Common myeloid progenitor, CD34-positive (primary cell): ENCODE measurements around the gene MTFR2.

ENCODE experiments used
- CTCF ChIA-PET: fragments of 350-600 bp; sonication (Branson Sonifier 250); formaldehyde crosslinking; loops from one replicate; lab custom pipeline; 2021; ENCODE audit warnings: antibody characterized with exemption; lab: Charles Lee
- POLR2A ChIA-PET: fragments of 350-600 bp; sonication (Branson Sonifier 250); formaldehyde crosslinking; loops from one replicate; lab custom pipeline; 2021; ENCODE audit warnings: antibody characterized with exemption; lab: Charles Lee
- DNase-seq, 3 donors: peaks; one replicate each; pipeline versions ENCODE4 v3.0.0 to v3.0.0-alpha.2; 2013
- H3K27ac ChIP-seq, 2 experiments: 1 replicate in 1 of 2; 2 replicates in 1 of 2; pipeline ENCODE4 v1.7.0; 2013; ENCODE audit warnings: inconsistent platforms in 2 of 2, low read length in 2 of 2, mild to moderate bottlenecking in 2 of 2, low read depth in 1 of 2, moderate library complexity in 1 of 2; ENCODE audit not compliant: severe bottlenecking in 2 of 2, insufficient read depth in 1 of 2, poor library complexity in 1 of 2
- H3K27me3 ChIP-seq, 5 experiments: replicated peaks in 2 of 5; 1 replicate in 3 of 5; 2 replicates in 2 of 5; pipeline versions ENCODE4 v1.6.1 to v1.7.0; 2013; ENCODE audit warnings: low read length in 4 of 5, mild to moderate bottlenecking in 2 of 5, moderate library complexity in 2 of 5, inconsistent platforms in 1 of 5; ENCODE audit not compliant: insufficient read depth in 5 of 5, control insufficient read depth in 4 of 5
- H3K36me3 ChIP-seq, 4 experiments: 1 replicate in 2 of 4; 2 replicates in 2 of 4; pipeline versions ENCODE4 v1.6.1 to v1.7.0; 2013; ENCODE audit warnings: low read length in 3 of 4, control low read depth in 1 of 4, mild to moderate bottlenecking in 1 of 4; ENCODE audit not compliant: control insufficient read depth in 4 of 4, insufficient read depth in 4 of 4
- H3K4me1 ChIP-seq, 4 experiments: 1 replicate in 3 of 4; 2 replicates in 1 of 4; pipeline versions ENCODE4 v1.6.1 to v1.7.1; 2013; ENCODE audit warnings: low read length in 3 of 4, mild to moderate bottlenecking in 3 of 4, control low read depth in 1 of 4, inconsistent platforms in 1 of 4, moderate library complexity in 1 of 4; ENCODE audit not compliant: control insufficient read depth in 4 of 4, insufficient read depth in 4 of 4; ENCODE audit errors: control extremely low read depth in 1 of 4
- H3K4me3 ChIP-seq, 7 experiments: 1 replicate in 4 of 7; 2 replicates in 3 of 7; pipeline versions ENCODE4 v1.5.1 to v1.7.0; 2013; ENCODE audit warnings: mild to moderate bottlenecking in 7 of 7, low read length in 6 of 7, moderate library complexity in 6 of 7, inconsistent platforms in 2 of 7, low read depth in 2 of 7, control low read depth in 1 of 7; ENCODE audit not compliant: insufficient read depth in 4 of 7, control insufficient read depth in 1 of 7; ENCODE audit errors: extremely low read depth in 1 of 7
- H3K9me3 ChIP-seq, 5 experiments: 1 replicate in 4 of 5; 2 replicates in 1 of 5; pipeline versions ENCODE4 v1.6.1 to v1.7.1; 2013; ENCODE audit warnings: low read length in 4 of 5, mild to moderate bottlenecking in 2 of 5, inconsistent platforms in 1 of 5, low read depth in 1 of 5, moderate library complexity in 1 of 5; ENCODE audit not compliant: control insufficient read depth in 4 of 5, insufficient read depth in 2 of 5; ENCODE audit errors: control extremely low read depth in 1 of 5
- WGBS: methylation state at CpG from one replicate; pipeline ENCODE4 v1.1.5; 2013; ENCODE audit not compliant: insufficient coverage; 5-methylcytosine and 5-hydroxymethylcytosine counted together

Gene MTFR2

DNA sequence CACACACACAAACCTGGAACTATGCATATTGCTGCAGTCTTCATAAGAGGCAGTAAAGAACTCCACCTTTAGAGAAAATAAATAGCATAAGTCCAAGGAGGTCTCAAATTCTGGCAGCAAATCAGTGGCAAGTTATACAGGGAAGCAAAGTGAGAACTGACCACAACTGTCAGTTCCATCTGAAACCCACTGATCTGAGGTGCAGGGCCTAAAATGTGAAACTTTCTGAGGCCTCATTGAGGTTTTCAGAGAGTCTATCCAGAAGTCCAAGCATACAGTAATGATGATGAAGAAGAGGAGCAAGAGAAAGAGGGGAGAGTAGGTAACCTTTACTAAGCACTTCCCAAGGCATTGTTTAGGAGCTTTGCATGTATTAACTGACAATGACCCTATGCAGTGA, 36.3 kb downstream of the MTFR2 start:
- H3K9me3 ChIP-seq = no peaks in the 10 kb centered on the region
- no peaks in the 10 kb centered on the region for H3K4me1 ChIP-seq
- H3K27me3 ChIP-seq = no peaks in the 10 kb centered on the region
- DNase-seq = no peak
- no peak overlapping the region for H3K27ac ChIP-seq
- POLR2A ChIA-PET = no interaction called here
- H3K36me3 ChIP-seq = no peaks in the 10 kb centered on the region
- CTCF ChIA-PET = no interaction called here
- H3K4me3 ChIP-seq = no peak overlapping the region

DNA sequence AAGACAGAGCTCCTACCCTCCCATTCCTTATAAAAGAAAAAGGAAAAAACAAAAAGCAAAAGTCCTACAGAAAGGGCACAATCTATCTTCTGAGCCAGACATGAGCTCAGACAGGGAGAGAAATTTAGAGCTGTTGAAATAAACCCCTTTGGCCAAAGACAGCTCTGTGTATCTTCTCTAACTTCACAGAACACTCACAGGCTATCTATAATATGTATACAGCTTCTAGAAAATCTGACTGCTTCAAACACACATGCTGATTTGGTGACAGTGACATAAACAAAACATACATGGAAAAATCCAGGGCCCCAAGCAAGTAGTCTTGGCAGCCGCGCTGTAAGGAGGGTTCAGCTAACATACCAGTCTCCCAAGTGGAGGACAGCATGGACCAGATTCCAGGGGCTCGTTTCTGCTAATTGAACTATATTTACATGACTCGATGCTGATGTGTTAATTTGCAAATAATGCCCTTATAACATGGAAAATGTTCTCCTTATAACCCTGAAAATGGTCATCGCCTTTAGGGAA, 37.0 kb downstream of the MTFR2 start:
- CTCF ChIA-PET = no interaction called here
- no peaks in the 10 kb centered on the region for H3K27me3 ChIP-seq
- DNase-seq = no peak
- no peaks in the 10 kb centered on the region for H3K9me3 ChIP-seq
- H3K27ac ChIP-seq = no peak overlapping the region
- H3K4me1 ChIP-seq = no peaks in the 10 kb centered on the region
- no peaks in the 10 kb centered on the region for H3K36me3 ChIP-seq
- WGBS = 97% methylated on average over 5 of the region's 5 CpGs
- POLR2A ChIA-PET = no interaction called here
- no peak overlapping the region for H3K4me3 ChIP-seq

DNA sequence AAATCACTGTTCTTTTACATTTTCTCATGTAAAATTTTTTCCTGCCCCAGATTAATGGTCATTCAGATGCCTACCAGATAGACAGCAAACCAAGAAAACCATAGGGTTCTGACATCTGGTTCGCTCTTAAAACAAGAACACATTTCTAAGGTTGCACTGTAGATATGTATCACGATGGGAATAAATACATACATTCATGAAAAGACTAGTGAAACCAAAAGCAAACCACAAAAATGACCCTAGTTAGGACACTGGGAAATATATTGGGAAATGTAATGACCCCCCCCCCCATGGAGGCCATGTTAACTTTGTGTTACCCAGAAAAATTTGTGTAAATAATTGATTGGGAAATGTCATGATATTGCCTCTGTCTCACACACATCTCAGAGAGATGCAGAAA, 37.5 kb downstream of the MTFR2 start:
- Histone ChIP-seq H3K36me3 (no peaks in the 10 kb centered on the region), H3K4me3 (no peak overlapping the region), H3K27me3 (no peaks in the 10 kb centered on the region), H3K9me3 (no peaks in the 10 kb centered on the region), H3K27ac (no peak overlapping the region), H3K4me1 (no peaks in the 10 kb centered on the region)
- POLR2A ChIA-PET = no interaction called here
- no peak for DNase-seq
- WGBS = no CpG with 5 or more reads among the region's 2 CpGs
- CTCF ChIA-PET = no interaction called here

DNA sequence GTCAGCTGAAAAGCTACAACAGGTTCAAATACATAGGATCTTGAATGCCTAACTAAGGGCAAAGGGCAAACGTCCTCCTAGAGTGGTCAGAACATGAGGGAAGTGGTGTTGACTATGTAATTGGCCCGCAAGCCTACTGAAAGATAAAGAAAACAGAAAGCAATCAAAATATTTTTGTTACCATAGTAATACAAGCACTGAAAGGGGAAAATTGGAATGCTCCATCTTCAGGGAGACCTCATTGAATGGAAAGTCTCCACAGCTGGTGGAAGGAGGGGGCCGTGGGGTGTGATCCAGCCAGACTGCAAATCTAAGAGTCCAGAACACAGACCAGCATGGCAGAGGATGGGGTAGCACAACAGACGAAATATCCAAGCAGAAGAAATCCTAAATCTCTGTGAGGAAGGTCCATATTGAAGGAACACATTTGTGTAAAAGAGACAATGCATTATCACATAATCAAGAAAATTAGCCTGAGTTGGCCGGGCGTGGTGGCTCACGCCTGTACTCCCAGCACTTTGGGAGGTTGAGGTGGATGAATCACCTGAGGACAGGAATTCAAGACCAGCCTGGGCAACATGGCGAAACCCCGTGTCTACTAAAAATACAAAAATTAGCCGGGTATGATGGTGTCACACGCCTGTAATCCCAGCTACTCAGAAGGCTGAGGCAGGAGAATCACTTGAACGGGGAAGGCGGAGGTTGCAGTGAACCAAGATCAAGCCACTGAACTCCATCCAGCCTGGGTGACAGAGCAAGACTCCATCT, 39.5 kb downstream of the MTFR2 start:
- ChIA-PET CTCF (no interaction called here), POLR2A (no interaction called here)
- WGBS = 96% methylated on average over 8 of the region's 13 CpGs
- no peaks in the 10 kb centered on the region for H3K4me1 ChIP-seq
- no peak overlapping the region for H3K27ac ChIP-seq
- H3K4me3 ChIP-seq = no peak overlapping the region
- DNase-seq = no peak
- H3K27me3 ChIP-seq = no peaks in the 10 kb centered on the region
- H3K36me3 ChIP-seq = no peaks in the 10 kb centered on the region
- no peaks in the 10 kb centered on the region for H3K9me3 ChIP-seq

DNA sequence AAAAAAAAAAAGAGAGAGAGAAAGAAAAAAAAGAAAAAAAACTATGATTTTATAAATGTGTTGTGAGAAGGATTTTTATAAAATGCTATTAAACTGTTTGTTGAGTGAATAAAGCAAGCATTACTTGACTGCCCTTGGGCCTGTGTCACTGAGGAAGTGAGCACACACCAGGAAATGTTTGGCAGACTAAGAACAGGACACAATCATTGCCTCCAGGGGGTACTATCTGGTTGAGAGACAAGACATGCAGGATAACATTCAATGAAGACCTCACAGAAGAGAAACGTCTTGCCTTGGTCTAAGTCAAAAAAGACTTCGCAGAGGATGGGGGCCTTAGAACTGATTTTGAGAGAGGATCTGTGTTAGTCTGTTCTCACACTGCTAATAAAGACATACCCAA, 40.6 kb downstream of the MTFR2 start:
- no peak overlapping the region for H3K4me3 ChIP-seq
- ChIA-PET POLR2A (no interaction called here), CTCF (no interaction called here)
- H3K4me1 ChIP-seq = no peaks in the 10 kb centered on the region
- H3K36me3 ChIP-seq = no peaks in the 10 kb centered on the region
- H3K27ac ChIP-seq = no peak overlapping the region
- no peak for DNase-seq
- no peaks in the 10 kb centered on the region for H3K9me3 ChIP-seq
- no peaks in the 10 kb centered on the region for H3K27me3 ChIP-seq
- WGBS = 100% methylated on average over 1 of the region's 2 CpGs

DNA sequence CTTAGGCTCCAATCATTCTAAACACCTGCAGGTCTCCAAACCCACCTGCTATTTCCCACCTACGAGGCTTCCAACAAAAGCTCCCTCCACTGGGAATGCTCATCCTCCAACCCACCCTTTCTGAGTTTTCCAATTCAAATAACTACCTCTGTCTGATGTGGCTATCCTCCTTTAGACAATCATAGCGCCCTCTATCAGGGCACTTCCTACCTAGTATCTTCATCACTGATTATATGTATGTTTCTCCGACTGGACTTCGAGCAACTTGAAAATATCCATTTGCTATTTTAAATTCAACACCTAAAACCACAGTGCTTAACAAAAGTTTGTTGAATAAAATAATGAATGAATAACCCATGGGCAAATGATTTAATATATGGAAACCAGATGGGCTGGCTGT, 41.3 kb downstream of the MTFR2 start:
- Histone ChIP-seq H3K9me3 (no peaks in the 10 kb centered on the region), H3K27me3 (no peaks in the 10 kb centered on the region), H3K4me1 (no peaks in the 10 kb centered on the region), H3K4me3 (no peak overlapping the region), H3K27ac (no peak overlapping the region), H3K36me3 (no peaks in the 10 kb centered on the region)
- ChIA-PET POLR2A (no interaction called here), CTCF (no interaction called here)
- DNase-seq = no peak
- 100% methylated on average over 1 of the region's 4 CpGs for whole genome bisulfite sequencing

DNA sequence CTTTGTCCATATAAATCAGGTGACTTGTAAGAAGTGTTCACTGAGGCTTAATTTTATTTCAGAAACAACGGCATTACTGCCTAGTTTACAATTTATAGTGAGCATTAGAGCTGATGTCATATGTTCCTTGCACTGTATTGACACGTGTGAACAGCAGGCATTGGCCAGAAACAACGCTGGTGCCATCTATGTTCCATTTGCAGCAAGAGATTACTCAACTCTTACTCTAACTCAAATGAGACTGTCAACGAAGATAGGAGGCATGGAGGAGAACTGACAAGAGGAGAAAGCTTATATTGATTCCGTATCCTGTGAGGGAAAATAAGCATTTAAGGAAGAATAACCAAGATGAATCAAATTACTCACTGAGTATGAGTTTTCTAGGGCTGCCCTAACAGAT, 48.4 kb downstream of the MTFR2 start:
- Histone ChIP-seq H3K9me3 (no peaks in the 10 kb centered on the region), H3K27me3 (no peaks in the 10 kb centered on the region), H3K27ac (no peak overlapping the region), H3K36me3 (no peaks in the 10 kb centered on the region), H3K4me3 (no peak overlapping the region), H3K4me1 (no peaks in the 10 kb centered on the region)
- no peak for DNase-seq
- 100% methylated on average over 4 of the region's 5 CpGs for WGBS
- ChIA-PET CTCF (interaction anchor here (1.2 kb wide), 1 partner anchor 179 kb away, joined by 3 read pairs; no protein-coding TSS in a partner anchor), POLR2A (no interaction called here)
